ENCODE data around the gene DEFB131A.
"Not testable (repeated sequence)": the region's sequence is repeated elsewhere in the genome, so short reads cannot be mapped to it uniquely, and the experiment has no call there.

DNA sequence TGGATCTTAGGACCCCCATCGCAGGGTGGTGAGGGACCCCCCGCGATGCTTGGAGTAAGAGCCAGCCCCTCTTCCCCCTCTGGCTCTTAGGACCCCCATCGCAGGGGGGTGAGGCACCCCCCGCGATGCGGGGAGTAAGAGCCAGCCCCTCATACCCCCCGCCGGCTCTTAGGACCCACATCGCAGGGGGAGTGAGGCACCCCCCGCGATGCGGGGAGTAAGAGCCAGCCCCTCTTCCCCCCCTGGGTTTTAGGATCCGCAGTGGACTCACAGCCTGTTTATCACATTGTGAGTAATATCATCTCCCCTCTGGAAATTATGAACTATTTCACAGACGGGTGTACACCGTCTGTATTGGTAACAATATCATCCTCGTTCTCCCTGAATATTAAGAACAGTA is 46.8 kb downstream of the DEFB131A start:
- TF ChIP-seq CTCF, POLR2A (IDR thresholded peaks at IDR 0.05): not testable (repeated sequence)

Measured in lower leg skin (tissue), 3 donors.